Caco-2 (cell line): ENCODE measurements around the gene CACNA1D. TPM values are rescaled to one million over a fixed set of nuclear protein-coding genes. Genes with fewer than 3 reads are reported as not detected.

Source experiments
- BruUV-seq: library from RNA; stranded (reverse); fragments of 400-500 nt; replicated peaks from 2 replicates; lab custom pipeline; 2021; lab: Mats Ljungman, UMichigan
- CTCF ChIA-PET: fragments of 300-600 bp; sonication (Branson Sonifier 250); formaldehyde crosslinking; loops from one replicate; lab custom pipeline; 2022; ENCODE audit warnings: antibody characterized with exemption; lab: Charles Lee
- POLR2A ChIA-PET: fragments of 300-600 bp; sonication (Branson Sonifier 250); formaldehyde crosslinking; loops from one replicate; lab custom pipeline; 2022; ENCODE audit warnings: antibody characterized with exemption; lab: Charles Lee
- DNase-seq, 2 experiments: peaks; one replicate each; pipeline versions ENCODE4 v3.0.0 to v3.0.0-alpha.2; 2020 to 2022
- H3K27me3 ChIP-seq: replicated peaks from 2 replicates; pipeline ENCODE4 v1.6.0; 2011; ENCODE audit warnings: low read length; ENCODE audit not compliant: control insufficient read depth, insufficient read depth
- H3K36me3 ChIP-seq: 2 replicates; pipeline ENCODE4 v1.5.1; 2011; ENCODE audit warnings: low read length; ENCODE audit not compliant: control insufficient read depth, insufficient read depth
- H3K4me1 ChIP-seq: fragments of 250-450 bp; sonication (Bioruptor Pico); 2 replicates; pipeline ENCODE4 v1.5.1; 2020; ENCODE audit warnings: mild to moderate bottlenecking
- H3K4me3 ChIP-seq: 2 replicates; pipeline ENCODE4 v1.5.1; 2011; ENCODE audit warnings: low read depth, mild to moderate bottlenecking, control low read depth, low read length
- H3K9me3 ChIP-seq: fragments of 250-450 bp; sonication (Bioruptor Pico); 2 replicates; pipeline ENCODE4 v1.5.1; 2020; ENCODE audit warnings: mild to moderate bottlenecking, moderate library complexity
- H3K27ac Mint-ChIP-seq: one replicate; pipeline ENCODE4 v1.8.0; 2022; ENCODE audit warnings: mixed read lengths; ENCODE audit not compliant: unreplicated experiment
- H3K27me3 Mint-ChIP-seq: one replicate; pipeline ENCODE4 v1.8.0; 2022; ENCODE audit warnings: mixed read lengths; ENCODE audit not compliant: insufficient read depth, unreplicated experiment
- H3K36me3 Mint-ChIP-seq: one replicate; pipeline ENCODE4 v1.8.0; 2022; ENCODE audit warnings: mild to moderate bottlenecking, mixed read lengths; ENCODE audit not compliant: insufficient read depth, unreplicated experiment
- H3K4me1 Mint-ChIP-seq: one replicate; pipeline ENCODE4 v1.8.0; 2022; ENCODE audit warnings: low read depth, mixed read lengths; ENCODE audit not compliant: unreplicated experiment
- H3K4me3 Mint-ChIP-seq: one replicate; pipeline ENCODE4 v1.8.0; 2022; ENCODE audit warnings: mild to moderate bottlenecking, moderate library complexity, mixed read lengths; ENCODE audit not compliant: unreplicated experiment
- H3K9me3 Mint-ChIP-seq: one replicate; pipeline ENCODE4 v1.8.0; 2022; ENCODE audit warnings: mixed read lengths; ENCODE audit not compliant: unreplicated experiment
- CTCF ChIP-seq, 2 experiments: fragments of 200-600 bp in 1 of 2; IDR thresholded peaks; 1 replicate in 1 of 2; 2 replicates in 1 of 2; pipeline versions ENCODE4 v1.5.1 to v1.8.0; 2011 to 2022; ENCODE audit warnings: antibody characterized with exemption in 1 of 2, control low read depth in 1 of 2, inconsistent platforms in 1 of 2, low read depth in 1 of 2, low read length in 1 of 2, mild to moderate bottlenecking in 1 of 2, moderate library complexity in 1 of 2; ENCODE audit not compliant: insufficient read depth in 1 of 2, severe bottlenecking in 1 of 2, unreplicated experiment in 1 of 2
- intact Hi-C: fragments of 100-400 bp; cut with micrococcal nuclease; formaldehyde crosslinking; loops from one replicate; pipeline ENCODE4 v1.10.0; 2022; ENCODE audit not compliant: unreplicated experiment
- total RNA-seq: library from RNA; stranded (reverse); gene quantifications from 2 replicates; pipeline ENCODE4 v1.2.3, GENCODE V29; 2022

The CACNA1D gene
- total RNA-seq, 1 experiment from 2014 or later, result 13.3 TPM

- no peak for TF ChIP-seq CTCF (IDR thresholded peaks at IDR 0.05; ENCODE audit: insufficient read depth in 1 of 2, low read depth in 1 of 2, low read length in 1 of 2, severe bottlenecking in 1 of 2, unreplicated experiment in 1 of 2)
- no peak for DNase-seq
- H3K4me3 ChIP-seq, result no peak overlapping the region
- no peaks in the 10 kb centered on the region for H3K4me1 Mint-ChIP-seq
- no peak overlapping the region for H3K27ac Mint-ChIP-seq
- H3K4me1 ChIP-seq, result 0 out of 2 replicates have a peak, but pooled peaks cover 5% of the 10 kb centered on the region
- intact Hi-C loops, result no loop called here
- no peaks in the 10 kb centered on the region for H3K27me3 Mint-ChIP-seq
- no peaks in the 10 kb centered on the region for H3K9me3 ChIP-seq
- CTCF ChIA-PET, result no interaction called here
- POLR2A ChIA-PET, result no interaction called here
- no peak overlapping the region for H3K4me3 Mint-ChIP-seq
- H3K36me3 Mint-ChIP-seq, result no peaks in the 10 kb centered on the region
- no TSS peak for BruUV-seq
- H3K27me3 ChIP-seq, result no peaks in the 10 kb centered on the region
- no peaks in the 10 kb centered on the region for H3K36me3 ChIP-seq
- H3K9me3 Mint-ChIP-seq, result no peaks in the 10 kb centered on the region
These were observed 298.5 kb downstream of the CACNA1D start for GRCh38 chr3:53792866-53793265.

DNA sequence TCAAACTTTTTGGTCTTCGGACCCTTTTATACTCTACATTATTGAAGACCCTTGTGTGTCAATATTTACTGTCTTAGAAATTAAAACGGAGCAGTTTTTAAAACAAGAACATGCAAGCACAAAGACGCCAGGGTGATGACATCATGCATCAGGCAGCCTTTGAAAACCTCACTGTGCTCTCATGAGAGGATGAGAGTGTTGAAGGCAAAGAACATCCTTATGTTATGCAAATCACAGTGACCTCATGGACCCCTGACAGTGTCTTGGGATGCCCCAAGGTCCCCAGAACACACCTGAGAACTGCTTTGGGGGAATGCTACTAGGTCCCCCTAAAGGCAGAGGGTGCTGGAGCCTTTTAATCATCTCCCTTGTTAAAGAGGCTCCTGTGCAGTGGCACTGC lies 300.2 kb downstream of the CACNA1D start:
- POLR2A ChIA-PET, result no interaction called here
- no peaks in the 10 kb centered on the region for H3K36me3 ChIP-seq
- no peaks in the 10 kb centered on the region for H3K9me3 ChIP-seq
- no peaks in the 10 kb centered on the region for H3K27me3 ChIP-seq
- no TSS peak for BruUV-seq
- Mint-ChIP-seq H3K27ac (no peak overlapping the region), H3K36me3 (no peaks in the 10 kb centered on the region), H3K9me3 (no peaks in the 10 kb centered on the region), H3K4me3 (no peak overlapping the region), H3K27me3 (no peaks in the 10 kb centered on the region), H3K4me1 (no peaks in the 10 kb centered on the region)
- intact Hi-C loops, result no loop called here
- CTCF ChIA-PET, result no interaction called here
- TF ChIP-seq CTCF (IDR thresholded peaks at IDR 0.05; ENCODE audit: insufficient read depth in 1 of 2, low read depth in 1 of 2, low read length in 1 of 2, severe bottlenecking in 1 of 2, unreplicated experiment in 1 of 2), result no peak
- H3K4me3 ChIP-seq, result no peak overlapping the region
- no peak for DNase-seq
- H3K4me1 ChIP-seq, result peaks cover 5% of the 10 kb centered on the region; the same call in 1 of the 2 replicates

DNA sequence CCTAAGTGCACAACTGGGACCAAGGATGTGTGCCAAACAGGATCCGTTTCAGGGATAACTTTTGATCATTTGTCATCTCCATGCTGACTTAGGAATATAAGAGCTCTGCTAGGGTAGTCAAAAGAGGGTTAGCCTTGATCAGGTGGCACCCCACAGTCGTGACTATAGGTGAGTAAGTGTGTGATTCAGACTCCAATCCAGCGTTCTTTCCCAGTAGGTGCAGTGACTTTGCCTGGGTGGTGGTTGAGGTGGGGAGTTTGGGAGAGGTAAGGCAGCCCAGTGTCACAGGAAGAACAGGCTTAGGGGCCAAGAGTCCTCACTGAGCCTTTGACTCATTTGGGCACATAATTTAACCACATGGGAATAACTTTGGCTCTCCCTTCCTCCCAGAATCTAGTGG lies 300.8 kb downstream of the CACNA1D start:
- Histone ChIP-seq H3K27me3 (no peaks in the 10 kb centered on the region), H3K4me3 (no peak overlapping the region), H3K36me3 (no peaks in the 10 kb centered on the region), H3K4me1 (peaks cover 10% of the 10 kb centered on the region; the same call in 1 of the 2 replicates), H3K9me3 (no peaks in the 10 kb centered on the region)
- no peak for TF ChIP-seq CTCF (IDR thresholded peaks at IDR 0.05; ENCODE audit: insufficient read depth in 1 of 2, low read depth in 1 of 2, low read length in 1 of 2, severe bottlenecking in 1 of 2, unreplicated experiment in 1 of 2)
- POLR2A ChIA-PET, result no interaction called here
- no peak overlapping the region for H3K27ac Mint-ChIP-seq
- no peak for DNase-seq
- no peaks in the 10 kb centered on the region for H3K36me3 Mint-ChIP-seq
- H3K4me3 Mint-ChIP-seq, result no peak overlapping the region
- H3K27me3 Mint-ChIP-seq, result no peaks in the 10 kb centered on the region
- BruUV-seq, result no TSS peak
- no peaks in the 10 kb centered on the region for H3K9me3 Mint-ChIP-seq
- CTCF ChIA-PET, result no interaction called here
- intact Hi-C loops, result no loop called here
- no peaks in the 10 kb centered on the region for H3K4me1 Mint-ChIP-seq
